ENCODE data around the gene CALD1. TPM values are rescaled to one million over a fixed set of nuclear protein-coding genes. Genes with fewer than 3 reads are reported as not detected.

Gene CALD1
- total RNA-seq, 1 experiment from 2014 or later, result 107 TPM

DNA sequence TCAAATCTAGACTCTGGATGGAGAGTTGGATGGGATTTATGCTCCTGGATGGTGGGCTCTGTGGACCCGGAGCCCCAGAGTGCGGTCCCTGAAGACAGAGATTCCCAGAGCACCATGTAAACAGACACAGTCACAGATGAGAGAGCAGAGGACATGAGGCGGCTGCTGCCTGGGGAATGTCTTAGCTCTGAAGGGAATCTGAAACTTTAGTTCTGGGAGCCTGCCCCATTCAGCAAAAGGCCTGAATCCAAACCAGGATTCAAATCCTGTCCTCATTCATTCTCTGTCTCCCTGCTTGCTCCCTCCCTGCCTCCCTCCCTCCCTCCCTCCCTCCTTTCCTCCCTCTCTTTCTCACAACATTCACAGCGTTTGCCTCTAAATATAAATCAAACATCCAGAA lies 49.5 kb upstream of the CALD1 start:
- H3K9ac ChIP-seq (ENCODE audit: extremely low read depth, insufficient read length, low read length), result no peak overlapping the region
- H3K79me1 ChIP-seq (ENCODE audit: insufficient read depth, low read depth, low read length, poor library complexity, severe bottlenecking), result no peaks in the 10 kb centered on the region
- no peak overlapping the region for H3T11ph ChIP-seq (ENCODE audit: low read length)
- H2BK15ac ChIP-seq (ENCODE audit: low read depth, low read length), result no peak overlapping the region
- H3K23ac ChIP-seq (ENCODE audit: insufficient read length, low read depth, low read length), result no peak overlapping the region
- H2AK5ac ChIP-seq (ENCODE audit: insufficient read length, low read length), result no peak overlapping the region
- Mint-ChIP-seq H3K4me3 (no peak overlapping the region), H3K9me3 (no peaks in the 10 kb centered on the region), H3K27me3 (ENCODE audit: low read depth) (no peaks in the 10 kb centered on the region; the same call in none of the 2 replicates), H3K27ac (no peak overlapping the region), H3K36me3 (ENCODE audit: insufficient read depth in 1 of 3, low read depth in 3 of 3) (no peaks in the 10 kb centered on the region), H3K4me1 (no peaks in the 10 kb centered on the region)
- H3K14ac ChIP-seq (ENCODE audit: insufficient read depth, low read length), result no peak overlapping the region
- H3K4ac ChIP-seq (ENCODE audit: low read depth, low read length), result no peak overlapping the region
- H3K23me2 ChIP-seq (ENCODE audit: insufficient read length, low read depth, low read length, poor library complexity, severe bottlenecking), result no peaks in the 10 kb centered on the region
- H3K9me3 ChIP-seq (ENCODE audit: control insufficient read depth, low read depth, low read length), result no peaks in the 10 kb centered on the region
- no peaks in the 10 kb centered on the region for H3K79me2 ChIP-seq (ENCODE audit: insufficient read depth, low read length)
- TF ChIP-seq, protein P1, sequence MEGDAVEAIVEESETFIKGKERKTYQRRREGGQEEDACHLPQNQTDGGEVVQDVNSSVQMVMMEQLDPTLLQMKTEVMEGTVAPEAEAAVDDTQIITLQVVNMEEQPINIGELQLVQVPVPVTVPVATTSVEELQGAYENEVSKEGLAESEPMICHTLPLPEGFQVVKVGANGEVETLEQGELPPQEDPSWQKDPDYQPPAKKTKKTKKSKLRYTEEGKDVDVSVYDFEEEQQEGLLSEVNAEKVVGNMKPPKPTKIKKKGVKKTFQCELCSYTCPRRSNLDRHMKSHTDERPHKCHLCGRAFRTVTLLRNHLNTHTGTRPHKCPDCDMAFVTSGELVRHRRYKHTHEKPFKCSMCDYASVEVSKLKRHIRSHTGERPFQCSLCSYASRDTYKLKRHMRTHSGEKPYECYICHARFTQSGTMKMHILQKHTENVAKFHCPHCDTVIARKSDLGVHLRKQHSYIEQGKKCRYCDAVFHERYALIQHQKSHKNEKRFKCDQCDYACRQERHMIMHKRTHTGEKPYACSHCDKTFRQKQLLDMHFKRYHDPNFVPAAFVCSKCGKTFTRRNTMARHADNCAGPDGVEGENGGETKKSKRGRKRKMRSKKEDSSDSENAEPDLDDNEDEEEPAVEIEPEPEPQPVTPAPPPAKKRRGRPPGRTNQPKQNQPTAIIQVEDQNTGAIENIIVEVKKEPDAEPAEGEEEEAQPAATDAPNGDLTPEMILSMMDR (conservative IDR thresholded peaks at IDR 0.05), result no peak
- H3K4me2 ChIP-seq (ENCODE audit: insufficient read depth, insufficient read length, low read length), result no peak overlapping the region
- no peaks in the 10 kb centered on the region for H3K27me3 ChIP-seq (ENCODE audit: insufficient read depth, low read length)
- no peak overlapping the region for H3K56ac ChIP-seq (ENCODE audit: insufficient read length, low read depth, low read length)
- H2BK12ac ChIP-seq (ENCODE audit: insufficient read length, low read depth, low read length), result no peak overlapping the region
- no peak overlapping the region for H3K18ac ChIP-seq (ENCODE audit: insufficient read length, low read depth, low read length)
- H4K20me1 ChIP-seq (ENCODE audit: control insufficient read depth, insufficient read depth, insufficient read length), result no peaks in the 10 kb centered on the region
- WGBS (ENCODE audit: extremely low coverage, insufficient read length, low lambda C conversion rate), result no CpG with 5 or more reads among the region's 4 CpGs
- H2BK5ac ChIP-seq (ENCODE audit: insufficient read length, low read length), result no peak overlapping the region
- H4K91ac ChIP-seq (ENCODE audit: insufficient read length, low read depth, low read length), result no peak overlapping the region
- no peak overlapping the region for H2BK120ac ChIP-seq (ENCODE audit: low read depth, low read length, poor library complexity, severe bottlenecking)
- no peak for DNase-seq
- H2AFZ ChIP-seq (ENCODE audit: low read length), result no peak overlapping the region
- H4K5ac ChIP-seq (ENCODE audit: insufficient read length, low read depth, low read length), result no peak overlapping the region
- no peaks in the 10 kb centered on the region for H3K4me1 ChIP-seq (ENCODE audit: insufficient read depth, low read length)
- H4K8ac ChIP-seq (replicated peaks; ENCODE audit: insufficient read length, low read depth, low read length), result no peak overlapping the region
- H3K27ac ChIP-seq (ENCODE audit: insufficient read length, low read depth, low read length), result no peak overlapping the region
- no peak overlapping the region for H2BK20ac ChIP-seq (ENCODE audit: low read depth, low read length, poor library complexity, severe bottlenecking)

Measured in H9 (cell line).